ENCODE results near the gene PTPDC1. TPM values are rescaled to one million over a fixed set of nuclear protein-coding genes. Genes with fewer than 3 reads are reported as not detected.

PTPDC1 gene
- polyA plus RNA-seq (2013, experiment 1 of 2): 3.7 TPM
- polyA plus RNA-seq (2013, experiment 2 of 2): 3.6 TPM

GRCh38 chr9:94084314-94084713, at the start of gene PTPDC1:
PTPDC1 (plus strand) TSS chr9:94084464; CDS start chr9:94084531, 67 bp downstream.
- Histone ChIP-seq H3K9me3 (ENCODE audit: control insufficient read depth, low read length) (no peaks in the 10 kb centered on the region), H2AK5ac (ENCODE audit: low read length, severe bottlenecking) (no peak within 1 kb of the TSS), H3K18ac (ENCODE audit: low read depth in 1 of 2, low read length in 2 of 2) (peak within 1 kb of the TSS in 1 of 2 experiments; percentile 43), H2BK120ac (ENCODE audit: low read depth, low read length) (no peak within 1 kb of the TSS), H4K8ac (ENCODE audit: low read length) (peak within 1 kb of the TSS; percentile 21), H3K4me1 (ENCODE audit: control insufficient read depth, insufficient read depth, low read depth, low read length) (peaks cover 7% of the 10 kb centered on the region), H3K27me3 (ENCODE audit: control insufficient read depth in 1 of 2, insufficient read depth in 1 of 2, low read length in 2 of 2) (no peaks in the 10 kb centered on the region), H3K36me3 (ENCODE audit: control insufficient read depth in 1 of 2, insufficient read depth in 2 of 2, low read depth in 1 of 2, low read length in 2 of 2) (peaks cover 4 to 19% of the 10 kb centered on the region in 2 experiments), H4K91ac (ENCODE audit: low read length) (peak within 1 kb of the TSS; percentile 57), H2BK5ac (ENCODE audit: low read depth, low read length, poor library complexity, severe bottlenecking) (no peak within 1 kb of the TSS), H3K23ac (ENCODE audit: low read length in 2 of 2) (peak within 1 kb of the TSS in 1 of 2 experiments; percentile 37), H3K4me3 (ENCODE audit: insufficient read depth in 1 of 2, low read depth in 1 of 2, low read length in 2 of 2) (no peak within 1 kb of the TSS), H3K79me1 (replicated peaks; ENCODE audit: low read length, poor library complexity, severe bottlenecking) (peaks cover 7% of the 10 kb centered on the region), H3K27ac (ENCODE audit: low read length, poor library complexity, severe bottlenecking) (no peak within 1 kb of the TSS), H2BK15ac (ENCODE audit: low read depth, poor library complexity, severe bottlenecking) (no peak within 1 kb of the TSS), H2BK12ac (ENCODE audit: low read length in 2 of 2) (no peak within 1 kb of the TSS), H2AFZ (ENCODE audit: low read depth, low read length) (no peak within 1 kb of the TSS), H3K14ac (ENCODE audit: low read length in 2 of 2) (peak within 1 kb of the TSS in 1 of 2 experiments; percentile 83), H3K4me2 (ENCODE audit: low read length, poor library complexity, severe bottlenecking) (peak within 1 kb of the TSS; percentile 65), H3K4ac (ENCODE audit: low read depth in 1 of 2, low read length in 2 of 2) (no peak within 1 kb of the TSS), H3K9ac (ENCODE audit: low read length) (peak within 1 kb of the TSS; percentile 34)
- peak; percentile 85 for DNase-seq
- 71% methylated on average over 14 of the region's 14 CpGs for WGBS

GRCh38 chr9:94034511-94034910, 49.8 kb upstream of the PTPDC1 start:
- H3K4me3 ChIP-seq (ENCODE audit: insufficient read depth in 1 of 2, low read depth in 1 of 2, low read length in 2 of 2): no peak overlapping the region
- no peaks in the 10 kb centered on the region for H3K9me3 ChIP-seq (ENCODE audit: control insufficient read depth, low read length)
- H3K79me1 ChIP-seq (replicated peaks; ENCODE audit: low read length, poor library complexity, severe bottlenecking): peaks cover 22% of the 10 kb centered on the region
- peaks cover 1% of the 10 kb centered on the region for H3K4me1 ChIP-seq (ENCODE audit: control insufficient read depth, insufficient read depth, low read depth, low read length)
- H3K18ac ChIP-seq (ENCODE audit: low read depth in 1 of 2, low read length in 2 of 2): no peak overlapping the region
- no peaks in the 10 kb centered on the region for H3K36me3 ChIP-seq (ENCODE audit: control insufficient read depth in 1 of 2, insufficient read depth in 2 of 2, low read depth in 1 of 2, low read length in 2 of 2)
- no peak overlapping the region for H2AK5ac ChIP-seq (ENCODE audit: low read length, severe bottlenecking)
- H2BK12ac ChIP-seq (ENCODE audit: low read length in 2 of 2): no peak overlapping the region
- no peak overlapping the region for H3K4me2 ChIP-seq (ENCODE audit: low read length, poor library complexity, severe bottlenecking)
- no peaks in the 10 kb centered on the region for H3K27me3 ChIP-seq (ENCODE audit: control insufficient read depth in 1 of 2, insufficient read depth in 1 of 2, low read length in 2 of 2)
- no peak overlapping the region for H3K14ac ChIP-seq (ENCODE audit: low read length in 2 of 2)
- no peak overlapping the region for H2BK120ac ChIP-seq (ENCODE audit: low read depth, low read length)
- H2AFZ ChIP-seq (ENCODE audit: low read depth, low read length): no peak overlapping the region
- no peak overlapping the region for H3K4ac ChIP-seq (ENCODE audit: low read depth in 1 of 2, low read length in 2 of 2)
- H4K8ac ChIP-seq (ENCODE audit: low read length): no peak overlapping the region
- H2BK5ac ChIP-seq (ENCODE audit: low read depth, low read length, poor library complexity, severe bottlenecking): no peak overlapping the region
- no peak overlapping the region for H2BK15ac ChIP-seq (ENCODE audit: low read depth, poor library complexity, severe bottlenecking)
- no peak overlapping the region for H3K27ac ChIP-seq (ENCODE audit: low read length, poor library complexity, severe bottlenecking)
- no peak overlapping the region for H3K9ac ChIP-seq (ENCODE audit: low read length)
- H3K23ac ChIP-seq (ENCODE audit: low read length in 2 of 2): no peak overlapping the region
- H4K91ac ChIP-seq (ENCODE audit: low read length): no peak overlapping the region
- no peak for DNase-seq

GRCh38 chr9:94039786-94040185, 44.5 kb upstream of the PTPDC1 start:
- no peak overlapping the region for H3K27ac ChIP-seq (ENCODE audit: low read length, poor library complexity, severe bottlenecking)
- H4K8ac ChIP-seq (ENCODE audit: low read length): no peak overlapping the region
- H2AK5ac ChIP-seq (ENCODE audit: low read length, severe bottlenecking): no peak overlapping the region
- H3K4me2 ChIP-seq (ENCODE audit: low read length, poor library complexity, severe bottlenecking): no peak overlapping the region
- H3K4me1 ChIP-seq (ENCODE audit: control insufficient read depth, insufficient read depth, low read depth, low read length): no peaks in the 10 kb centered on the region
- no peak overlapping the region for H3K23ac ChIP-seq (ENCODE audit: low read length in 2 of 2)
- no peak overlapping the region for H2BK120ac ChIP-seq (ENCODE audit: low read depth, low read length)
- no peak overlapping the region for H3K4me3 ChIP-seq (ENCODE audit: insufficient read depth in 1 of 2, low read depth in 1 of 2, low read length in 2 of 2)
- H3K9me3 ChIP-seq (ENCODE audit: control insufficient read depth, low read length): no peaks in the 10 kb centered on the region
- no peak overlapping the region for H2AFZ ChIP-seq (ENCODE audit: low read depth, low read length)
- H3K14ac ChIP-seq (ENCODE audit: low read length in 2 of 2): no peak overlapping the region
- no peaks in the 10 kb centered on the region for H3K36me3 ChIP-seq (ENCODE audit: control insufficient read depth in 1 of 2, insufficient read depth in 2 of 2, low read depth in 1 of 2, low read length in 2 of 2)
- H3K27me3 ChIP-seq (ENCODE audit: control insufficient read depth in 1 of 2, insufficient read depth in 1 of 2, low read length in 2 of 2): no peaks in the 10 kb centered on the region
- H2BK12ac ChIP-seq (ENCODE audit: low read length in 2 of 2): no peak overlapping the region
- no peak overlapping the region for H3K18ac ChIP-seq (ENCODE audit: low read depth in 1 of 2, low read length in 2 of 2)
- H2BK5ac ChIP-seq (ENCODE audit: low read depth, low read length, poor library complexity, severe bottlenecking): no peak overlapping the region
- no peak overlapping the region for H3K9ac ChIP-seq (ENCODE audit: low read length)
- no peak overlapping the region for H3K4ac ChIP-seq (ENCODE audit: low read depth in 1 of 2, low read length in 2 of 2)
- no peak overlapping the region for H4K91ac ChIP-seq (ENCODE audit: low read length)
- DNase-seq: no peak
- H3K79me1 ChIP-seq (replicated peaks; ENCODE audit: low read length, poor library complexity, severe bottlenecking): peaks cover 9% of the 10 kb centered on the region
- no peak overlapping the region for H2BK15ac ChIP-seq (ENCODE audit: low read depth, poor library complexity, severe bottlenecking)

GRCh38 chr9:94042516-94043360, 41.5 kb upstream of the PTPDC1 start:
- no peak for DNase-seq
- Histone ChIP-seq H4K8ac (ENCODE audit: low read length) (no peak overlapping the region), H2AK5ac (ENCODE audit: low read length, severe bottlenecking) (no peak overlapping the region), H3K4me1 (ENCODE audit: control insufficient read depth, insufficient read depth, low read depth, low read length) (no peaks in the 10 kb centered on the region), H3K36me3 (ENCODE audit: control insufficient read depth in 1 of 2, insufficient read depth in 2 of 2, low read depth in 1 of 2, low read length in 2 of 2) (no peaks in the 10 kb centered on the region), H3K9me3 (ENCODE audit: control insufficient read depth, low read length) (no peaks in the 10 kb centered on the region), H3K4me3 (ENCODE audit: insufficient read depth in 1 of 2, low read depth in 1 of 2, low read length in 2 of 2) (no peak overlapping the region), H3K27me3 (ENCODE audit: control insufficient read depth in 1 of 2, insufficient read depth in 1 of 2, low read length in 2 of 2) (no peaks in the 10 kb centered on the region), H3K27ac (ENCODE audit: low read length, poor library complexity, severe bottlenecking) (no peak overlapping the region), H2BK12ac (ENCODE audit: low read length in 2 of 2) (no peak overlapping the region), H3K4me2 (ENCODE audit: low read length, poor library complexity, severe bottlenecking) (no peak overlapping the region), H2AFZ (ENCODE audit: low read depth, low read length) (no peak overlapping the region), H3K23ac (ENCODE audit: low read length in 2 of 2) (no peak overlapping the region), H3K9ac (ENCODE audit: low read length) (no peak overlapping the region), H3K79me1 (replicated peaks; ENCODE audit: low read length, poor library complexity, severe bottlenecking) (peaks cover 6% of the 10 kb centered on the region), H3K14ac (ENCODE audit: low read length in 2 of 2) (no peak overlapping the region), H2BK5ac (ENCODE audit: low read depth, low read length, poor library complexity, severe bottlenecking) (no peak overlapping the region), H3K4ac (ENCODE audit: low read depth in 1 of 2, low read length in 2 of 2) (no peak overlapping the region), H3K18ac (ENCODE audit: low read depth in 1 of 2, low read length in 2 of 2) (no peak overlapping the region), H2BK120ac (ENCODE audit: low read depth, low read length) (no peak overlapping the region), H2BK15ac (ENCODE audit: low read depth, poor library complexity, severe bottlenecking) (no peak overlapping the region), H4K91ac (ENCODE audit: low read length) (no peak overlapping the region)
- WGBS: 98% methylated on average over 3 of the region's 5 CpGs
